ENCODE results near the gene DEDD2. TPM values are rescaled to one million over a fixed set of nuclear protein-coding genes. Genes with fewer than 3 reads are reported as not detected.

Gene DEDD2
- total RNA-seq, 1 experiment from 2014 or later = 72.2 TPM

DNA sequence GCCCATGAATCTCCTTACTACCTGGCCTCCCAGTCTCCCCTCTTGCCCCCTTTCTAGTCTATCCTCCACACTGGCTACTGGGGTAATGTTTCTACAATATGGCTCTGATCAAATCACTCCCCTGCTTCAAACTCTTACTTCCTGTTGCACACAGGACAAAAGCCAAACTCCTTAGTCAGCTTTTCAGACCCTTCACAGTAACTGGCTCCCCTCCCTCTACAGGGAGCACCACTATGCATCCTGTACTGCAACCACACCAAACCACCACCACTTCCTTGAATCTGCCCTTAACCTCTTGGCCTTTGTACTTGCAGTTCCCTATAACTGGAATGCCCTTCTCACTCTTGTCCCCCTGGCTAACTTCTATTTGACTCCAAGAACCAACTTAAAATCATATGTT is 32.2 kb downstream of the DEDD2 start:
- DNase-seq (ENCODE audit: low read depth) = no peak
- in situ Hi-C loops (cut with HindIII; ENCODE audit: low pct_unique_long_range_greater_than_20kb, low sequenced_read_pairs) = no loop called here

DNA sequence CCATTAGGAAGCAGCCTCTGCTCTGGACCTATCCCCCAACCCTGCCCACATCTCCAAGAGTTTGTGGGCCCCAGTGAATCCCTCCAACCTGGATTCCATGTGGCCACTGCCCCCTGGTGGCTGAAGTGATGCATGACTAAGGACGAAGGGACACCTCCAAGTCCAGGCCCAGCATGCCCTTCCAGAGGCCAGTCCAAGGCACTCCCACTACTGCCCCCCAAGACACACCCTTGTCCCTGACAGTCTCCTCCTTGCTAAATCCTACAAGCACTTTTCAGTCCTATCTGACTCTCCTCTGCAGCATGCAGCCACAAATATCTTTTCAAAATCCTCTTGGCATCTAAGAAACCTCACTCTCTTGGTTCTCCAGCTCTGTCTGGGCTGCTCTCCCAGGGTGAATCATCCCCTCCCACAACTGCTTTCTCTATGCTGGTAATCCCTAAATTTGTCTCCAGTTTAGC is 33.0 kb downstream of the DEDD2 start:
- in situ Hi-C loops (cut with HindIII; ENCODE audit: low pct_unique_long_range_greater_than_20kb, low sequenced_read_pairs) = no loop called here
- peak; percentile 57 for DNase-seq (ENCODE audit: low read depth)

DNA sequence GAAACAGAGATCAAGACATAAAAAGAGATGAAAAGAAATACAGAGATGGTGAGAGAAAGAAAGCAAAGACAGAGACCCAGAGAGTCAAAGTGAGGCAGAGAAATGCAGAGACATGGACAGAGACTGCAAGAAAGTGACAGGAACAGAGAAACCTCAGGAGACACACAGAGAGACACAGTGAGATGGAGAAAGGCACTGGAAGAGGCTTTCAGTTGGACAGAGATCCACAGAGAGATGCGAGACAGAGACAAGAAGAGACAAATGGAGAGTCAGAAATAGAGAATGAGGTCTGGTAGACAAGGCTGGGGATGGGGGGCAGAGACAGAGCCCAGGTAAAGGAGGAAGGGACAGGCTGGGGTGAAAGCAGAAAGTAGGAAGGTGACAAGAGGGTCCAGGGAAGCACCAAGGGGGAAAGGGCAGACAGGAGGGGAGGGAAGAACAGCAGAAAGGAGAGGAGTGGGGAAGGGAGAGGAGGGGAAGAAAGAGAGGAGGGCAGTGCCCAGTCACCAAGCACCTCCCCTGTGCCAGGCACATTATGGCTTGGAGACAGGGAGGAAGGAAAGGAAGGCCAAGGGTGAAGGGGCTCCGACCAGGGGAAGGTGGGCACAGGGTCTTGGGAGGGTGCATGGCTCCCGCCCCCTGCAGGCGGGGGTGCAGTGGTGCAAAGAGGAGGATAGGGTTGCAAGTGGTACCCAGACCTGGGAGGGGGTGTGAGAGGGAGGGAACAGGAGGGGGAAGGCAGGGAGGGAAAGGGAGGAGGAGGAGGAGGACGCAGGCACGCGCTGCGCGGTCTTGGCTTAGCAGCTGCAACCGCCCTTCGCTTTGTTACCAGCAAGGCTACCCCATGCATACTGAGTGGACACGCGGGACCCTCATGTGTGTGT is 38.4 kb downstream of the DEDD2 start:
- in situ Hi-C loops (cut with HindIII; ENCODE audit: low pct_unique_long_range_greater_than_20kb, low sequenced_read_pairs) = no loop called here
- DNase-seq (ENCODE audit: low read depth) = no peak

DNA sequence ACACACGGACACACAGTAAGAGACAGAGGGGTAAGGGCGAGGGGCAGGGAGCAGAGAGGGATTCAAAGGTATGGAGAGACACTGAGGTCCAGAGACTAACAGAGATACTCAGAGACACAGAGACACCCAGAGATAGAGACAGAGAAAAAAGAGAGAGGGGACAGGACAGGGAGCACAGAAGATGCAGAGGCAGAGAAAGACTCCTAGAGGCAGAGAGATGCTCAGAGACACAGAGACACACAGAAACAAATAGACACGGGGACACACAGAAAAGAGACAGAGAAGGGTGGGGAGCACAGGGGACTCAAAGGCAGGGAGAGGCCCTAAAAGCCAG is 39.8 kb downstream of the DEDD2 start:
- DNase-seq (ENCODE audit: low read depth) = no peak
- in situ Hi-C loops (cut with HindIII; ENCODE audit: low pct_unique_long_range_greater_than_20kb, low sequenced_read_pairs) = no loop called here

DNA sequence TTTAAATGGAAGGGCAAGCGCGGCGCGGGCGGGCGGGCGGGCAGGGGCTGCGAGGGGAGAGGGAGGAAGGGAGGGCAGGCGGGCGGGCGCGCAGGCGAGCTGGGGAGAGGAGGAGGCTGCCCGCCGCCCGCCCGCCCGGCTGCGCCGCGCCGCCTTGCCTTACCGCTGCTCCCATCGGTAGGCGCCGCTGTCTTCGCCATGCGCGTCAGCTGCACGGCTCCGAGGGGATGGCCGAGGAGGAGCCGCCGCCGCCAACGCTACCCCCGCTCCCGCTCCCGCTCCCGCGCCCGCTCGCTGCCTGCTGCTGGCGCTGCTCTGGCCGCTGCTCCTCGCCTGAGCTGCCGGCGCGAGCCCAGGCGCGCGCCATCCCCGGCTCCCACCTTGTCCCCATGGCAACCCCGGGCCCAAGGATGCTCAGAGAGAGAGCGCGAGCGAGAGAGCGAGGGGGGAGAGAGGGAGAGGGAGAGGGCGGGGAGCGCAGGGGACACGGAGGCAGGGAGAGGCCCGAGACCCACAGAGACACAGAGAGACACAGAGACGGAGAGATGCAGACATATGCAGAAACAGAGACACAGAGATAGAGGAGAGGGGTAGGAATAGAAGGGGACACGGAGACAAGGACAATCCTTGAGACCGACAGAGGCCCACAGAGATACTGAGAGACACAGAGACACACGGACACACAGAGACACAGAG is 40.3 kb downstream of the DEDD2 start:
- in situ Hi-C loops (cut with HindIII; ENCODE audit: low pct_unique_long_range_greater_than_20kb, low sequenced_read_pairs) = no loop called here
- peak; percentile 78 for DNase-seq (ENCODE audit: low read depth)

DNA sequence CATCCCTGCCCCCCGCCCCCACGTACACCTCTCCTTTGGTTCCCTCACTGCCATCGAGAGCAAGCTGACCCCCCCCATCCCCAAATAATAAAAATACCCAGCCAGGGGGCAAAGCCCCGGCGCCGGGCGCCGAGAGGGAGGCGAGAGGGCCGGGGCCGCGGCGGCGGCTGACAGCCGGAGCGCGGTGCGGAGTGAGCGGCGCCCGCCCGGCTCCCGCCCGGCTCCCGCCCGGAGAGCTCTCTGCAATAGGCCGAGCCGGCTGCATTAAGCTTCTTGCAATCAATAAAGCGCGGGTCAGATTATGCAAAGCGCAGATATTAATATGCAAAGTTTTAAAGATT is 40.9 kb downstream of the DEDD2 start:
- DNase-seq (ENCODE audit: low read depth) = no peak
- in situ Hi-C loops (cut with HindIII; ENCODE audit: low pct_unique_long_range_greater_than_20kb, low sequenced_read_pairs) = no loop called here

DNA sequence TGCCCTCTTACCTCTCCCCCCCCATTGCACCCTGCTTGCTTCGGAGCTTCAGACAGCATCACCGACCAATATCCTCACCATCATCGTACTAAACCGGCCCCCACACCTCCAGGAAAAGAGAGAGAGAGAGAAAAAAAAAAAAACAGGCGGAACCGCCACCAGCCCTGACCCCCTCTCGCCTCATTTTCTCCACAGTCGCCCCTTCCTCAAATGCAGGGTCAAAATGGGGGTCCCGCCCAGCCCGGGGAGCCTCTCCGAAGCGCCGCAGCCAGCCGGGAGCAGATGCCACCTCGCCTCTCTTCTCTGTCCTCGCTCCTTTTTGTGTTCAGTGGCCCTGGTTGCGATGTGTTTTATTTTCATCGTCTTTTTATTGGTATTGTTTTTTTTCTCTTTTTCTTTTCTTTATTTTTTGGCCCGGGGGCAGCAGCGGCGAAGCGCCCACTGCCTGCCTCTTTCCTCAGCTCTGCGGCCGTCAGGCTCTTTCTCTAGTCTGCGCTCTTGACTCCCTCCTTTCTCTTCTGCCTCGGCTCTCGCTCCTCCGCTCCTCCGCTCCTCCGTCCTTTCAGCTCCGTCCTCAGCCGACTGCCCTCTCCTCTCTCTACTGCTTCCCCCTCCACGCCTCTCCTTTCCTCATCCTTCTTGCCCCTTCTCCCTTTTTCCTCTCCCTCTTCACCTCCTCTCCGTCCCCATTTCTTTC is 41.4 kb downstream of the DEDD2 start:
- no peak for DNase-seq (ENCODE audit: low read depth)

DNA sequence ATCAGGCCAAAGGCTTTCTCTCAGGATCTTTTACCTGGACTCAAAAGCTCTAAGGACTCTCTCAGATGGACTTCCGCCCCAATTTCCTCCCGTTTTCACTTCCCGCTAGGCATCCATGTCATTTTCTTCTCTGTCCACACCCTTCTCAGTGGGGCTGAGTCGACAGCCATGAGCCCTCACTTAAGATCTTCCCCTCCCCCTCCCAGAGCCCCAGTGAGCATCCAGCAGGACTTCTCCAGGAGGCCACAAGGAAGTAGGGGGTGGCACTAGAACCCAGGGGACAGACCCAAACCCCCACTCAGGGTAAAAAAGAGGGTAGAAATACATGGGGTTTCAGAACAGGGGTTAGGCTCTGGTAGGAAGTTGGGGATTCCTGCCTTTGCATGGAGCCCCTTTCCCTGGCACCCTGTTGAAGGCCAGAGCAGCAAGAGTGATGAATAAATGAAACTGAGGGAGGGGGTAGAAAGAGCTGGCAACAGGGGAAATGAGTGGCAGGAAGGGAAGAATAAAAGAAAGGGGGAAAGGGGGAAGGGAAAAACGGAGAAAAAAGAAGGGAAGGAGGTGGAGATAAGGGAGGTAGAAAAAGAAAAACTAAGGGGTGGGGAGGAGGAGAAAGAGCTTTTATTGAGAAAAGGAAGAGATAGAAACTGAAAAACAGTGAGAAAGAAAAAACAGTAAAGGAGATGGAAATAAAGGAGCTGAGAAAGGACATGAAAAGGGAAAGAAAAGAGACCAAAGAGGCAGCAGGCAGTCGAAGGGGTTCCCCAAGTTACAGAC is 42.3 kb downstream of the DEDD2 start:
- in situ Hi-C loops (cut with HindIII; ENCODE audit: low pct_unique_long_range_greater_than_20kb, low sequenced_read_pairs) = no loop called here
- DNase-seq (ENCODE audit: low read depth) = no peak

More for the DNA sequence above, 41.4 kb downstream of the DEDD2 start:
- in situ Hi-C loops (cut with HindIII; ENCODE audit: low pct_unique_long_range_greater_than_20kb, low sequenced_read_pairs) = no loop called here

DNA sequence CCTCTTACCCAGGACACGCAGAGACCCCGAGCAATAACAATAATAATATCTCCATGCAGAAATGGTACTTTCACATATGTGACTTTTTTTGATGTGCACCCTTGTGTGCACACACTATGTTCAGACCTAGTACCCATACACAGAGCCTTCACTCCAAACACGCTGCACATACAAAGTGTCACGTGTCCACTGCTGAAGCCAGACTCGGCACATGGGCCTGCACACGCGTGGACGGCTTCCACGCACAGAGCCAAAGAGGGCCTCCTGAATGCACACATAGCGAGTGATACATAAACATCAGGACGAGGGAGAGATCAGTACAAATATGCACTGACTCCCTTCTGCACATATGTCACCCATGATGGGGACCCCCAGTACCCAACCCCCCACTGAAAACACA is 43.3 kb downstream of the DEDD2 start:
- DNase-seq (ENCODE audit: low read depth) = no peak

DNA sequence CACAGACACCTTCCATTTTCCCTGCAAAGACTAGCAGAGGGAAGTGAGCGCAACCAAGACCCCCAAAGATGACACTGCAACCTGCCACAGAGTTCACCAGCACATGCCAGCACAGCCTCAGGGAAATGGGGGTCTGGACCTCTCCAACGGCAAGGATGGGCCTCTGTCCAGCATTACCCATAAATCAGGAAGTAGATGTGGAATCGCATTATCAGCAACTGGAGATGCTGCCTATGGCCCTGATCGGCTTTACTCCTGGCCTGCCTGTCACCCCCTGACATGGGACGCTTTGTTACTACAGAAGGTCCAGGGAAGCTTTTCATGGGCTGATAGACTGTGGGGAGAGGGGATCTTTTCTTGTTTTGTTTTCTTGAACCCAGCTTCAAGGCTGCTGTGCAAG is 43.8 kb downstream of the DEDD2 start:
- in situ Hi-C loops (cut with HindIII; ENCODE audit: low pct_unique_long_range_greater_than_20kb, low sequenced_read_pairs) = no loop called here
- DNase-seq (ENCODE audit: low read depth) = no peak

More for the DNA sequence above, 43.3 kb downstream of the DEDD2 start:
- in situ Hi-C loops (cut with HindIII; ENCODE audit: low pct_unique_long_range_greater_than_20kb, low sequenced_read_pairs) = no loop called here

DNA sequence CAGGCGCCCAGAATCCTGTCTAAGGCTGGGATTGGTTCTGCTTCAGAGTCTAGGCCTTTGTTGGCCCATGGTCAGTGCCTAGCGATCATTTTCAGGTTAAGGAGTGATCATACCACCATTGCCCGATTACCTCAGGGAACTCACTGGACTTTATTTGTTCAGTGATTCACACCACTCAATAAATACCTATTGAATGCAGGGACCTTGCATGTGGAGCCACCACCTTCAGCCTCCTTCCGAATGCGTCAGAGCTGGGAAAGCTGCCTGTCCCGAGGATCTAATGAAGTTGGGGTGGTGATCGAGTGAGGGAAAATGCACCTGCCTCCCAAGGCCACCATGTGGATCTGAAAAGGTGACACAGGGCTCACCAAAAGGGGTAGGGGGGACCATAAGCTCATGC is 45.2 kb downstream of the DEDD2 start:
- in situ Hi-C loops (cut with HindIII; ENCODE audit: low pct_unique_long_range_greater_than_20kb, low sequenced_read_pairs) = no loop called here

DNA sequence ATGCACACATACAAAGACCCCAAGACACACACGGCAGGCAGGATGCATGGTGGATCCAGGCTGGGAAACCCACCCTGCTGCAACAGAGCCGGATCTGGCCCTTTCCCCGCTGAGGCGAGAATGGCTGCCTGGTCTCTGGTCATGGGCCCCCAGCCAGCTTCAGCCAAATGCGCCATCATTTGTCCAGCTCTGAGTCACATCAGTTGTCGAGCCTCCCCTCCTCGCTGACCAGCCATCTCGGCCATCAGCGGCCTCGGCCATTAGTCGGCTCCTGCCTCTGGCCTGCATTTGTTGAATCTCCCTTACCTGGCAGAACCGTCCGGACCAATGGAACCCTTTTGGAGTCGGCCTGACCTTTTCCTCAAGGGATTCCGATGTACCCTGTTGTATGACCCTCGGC is 46.8 kb downstream of the DEDD2 start:
- DNase-seq (ENCODE audit: low read depth) = no peak
- in situ Hi-C loops (cut with HindIII; ENCODE audit: low pct_unique_long_range_greater_than_20kb, low sequenced_read_pairs) = no loop called here

More for the DNA sequence above, 45.2 kb downstream of the DEDD2 start:
- no peak for DNase-seq (ENCODE audit: low read depth)

DNA sequence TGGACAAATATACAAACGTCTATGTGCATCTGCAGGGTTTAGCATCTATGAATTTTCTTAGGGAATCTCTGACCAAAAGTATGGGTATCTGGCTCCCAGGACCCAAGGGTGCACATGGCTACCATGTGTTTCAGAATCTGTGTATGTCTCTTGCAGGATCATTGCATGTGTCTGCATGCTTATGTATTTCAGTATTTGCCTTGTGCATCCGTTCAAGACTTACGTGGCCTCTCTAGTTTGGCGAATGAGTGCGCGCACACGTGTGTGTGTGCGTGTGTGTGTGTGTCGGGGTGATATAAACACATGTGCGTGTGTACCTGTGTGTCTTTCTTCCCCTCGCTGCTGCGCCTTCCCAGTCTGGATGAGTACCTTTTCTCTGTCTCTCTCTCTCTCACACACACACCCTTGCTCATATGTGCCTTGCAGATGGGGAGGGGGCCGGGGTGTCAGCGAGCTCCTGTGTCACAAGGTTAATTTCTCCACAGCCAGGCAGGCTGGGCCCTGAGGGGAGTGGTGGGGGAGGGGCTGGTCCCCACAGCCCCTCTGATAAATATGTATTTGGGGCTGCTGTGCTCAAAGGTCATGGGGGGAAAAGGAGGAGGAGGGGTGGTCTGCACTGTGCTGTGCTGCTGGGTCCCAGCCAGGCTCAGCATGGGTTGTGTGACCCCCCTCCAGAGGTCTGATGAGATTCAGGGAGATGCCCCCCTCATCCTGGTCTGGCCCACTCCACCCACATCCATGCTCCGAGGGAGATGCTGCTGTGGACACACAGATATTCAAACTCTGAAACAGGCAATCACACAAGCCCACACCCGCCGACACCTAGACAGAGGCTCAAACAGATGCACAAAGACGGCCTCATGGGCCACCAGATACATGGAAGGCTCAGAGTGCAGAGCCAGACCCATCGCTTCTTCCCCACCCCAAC is 47.7 kb downstream of the DEDD2 start:
- DNase-seq (ENCODE audit: low read depth) = no peak
- in situ Hi-C loops (cut with HindIII; ENCODE audit: low pct_unique_long_range_greater_than_20kb, low sequenced_read_pairs) = no loop called here

DNA sequence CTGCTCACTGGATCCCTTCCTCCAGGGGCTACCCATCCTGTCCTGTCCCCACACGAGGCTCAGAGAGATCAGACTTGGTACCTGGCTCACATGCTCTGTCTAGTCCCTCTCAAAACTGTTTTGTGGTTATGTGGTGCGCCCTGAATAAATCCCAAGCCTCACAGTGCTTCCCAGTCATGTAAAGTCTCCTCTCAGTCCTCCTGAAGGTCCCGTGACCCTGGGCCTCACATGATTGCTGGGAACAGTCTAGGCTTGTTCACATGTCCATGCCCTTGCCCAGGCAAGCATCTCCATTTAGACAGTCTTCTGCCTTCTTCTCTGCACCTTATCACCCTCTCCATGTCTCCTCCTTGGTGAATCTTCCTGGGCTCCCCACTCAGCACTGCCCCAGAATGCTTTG is 49.3 kb downstream of the DEDD2 start:
- in situ Hi-C loops (cut with HindIII; ENCODE audit: low pct_unique_long_range_greater_than_20kb, low sequenced_read_pairs) = no loop called here
- no peak for DNase-seq (ENCODE audit: low read depth)

DNA sequence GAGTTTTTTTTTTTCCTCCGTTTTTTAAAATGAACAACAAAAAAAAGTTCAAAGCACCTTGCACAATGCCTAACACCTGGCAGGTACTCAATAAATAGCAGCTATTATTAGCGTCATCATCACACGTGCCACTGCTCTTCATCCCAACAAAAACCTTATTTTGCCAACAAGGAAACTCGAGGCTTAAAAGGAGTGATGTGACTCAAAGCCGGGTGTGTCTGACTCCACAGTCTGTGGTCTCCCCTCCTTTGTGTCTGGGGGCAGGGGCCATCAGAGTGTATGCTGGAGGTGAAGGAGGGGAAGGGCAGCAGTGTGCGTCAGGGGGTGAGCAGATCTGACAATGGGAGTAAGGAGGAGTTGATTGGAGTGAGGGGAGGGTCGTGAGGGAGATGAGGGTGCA is 51.2 kb downstream of the DEDD2 start:
- in situ Hi-C loops (cut with HindIII; ENCODE audit: low pct_unique_long_range_greater_than_20kb, low sequenced_read_pairs) = no loop called here
- peak; percentile 10 for DNase-seq (ENCODE audit: low read depth)

DNA sequence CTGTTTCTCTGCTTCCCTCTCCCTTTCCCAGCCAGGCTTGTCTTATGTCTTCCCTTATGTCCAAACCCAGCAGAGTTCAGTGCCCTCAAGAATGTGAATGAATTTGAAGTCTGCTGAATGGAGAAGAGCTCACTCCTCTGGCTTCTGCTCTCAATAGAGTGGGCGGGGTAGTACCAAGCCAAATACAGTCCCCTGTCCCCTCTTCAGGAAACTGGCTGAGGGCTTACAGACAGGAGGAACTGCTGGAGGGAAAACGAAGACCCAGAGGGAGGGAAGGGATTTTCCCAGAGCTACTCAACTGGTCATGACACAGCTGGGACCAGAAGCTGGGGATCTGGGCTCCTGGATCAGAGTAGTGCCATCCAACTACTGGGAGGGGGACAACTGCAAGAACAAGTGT is 52.3 kb downstream of the DEDD2 start:
- DNase-seq (ENCODE audit: low read depth) = no peak
- in situ Hi-C loops (cut with HindIII; ENCODE audit: low pct_unique_long_range_greater_than_20kb, low sequenced_read_pairs) = no loop called here

DNA sequence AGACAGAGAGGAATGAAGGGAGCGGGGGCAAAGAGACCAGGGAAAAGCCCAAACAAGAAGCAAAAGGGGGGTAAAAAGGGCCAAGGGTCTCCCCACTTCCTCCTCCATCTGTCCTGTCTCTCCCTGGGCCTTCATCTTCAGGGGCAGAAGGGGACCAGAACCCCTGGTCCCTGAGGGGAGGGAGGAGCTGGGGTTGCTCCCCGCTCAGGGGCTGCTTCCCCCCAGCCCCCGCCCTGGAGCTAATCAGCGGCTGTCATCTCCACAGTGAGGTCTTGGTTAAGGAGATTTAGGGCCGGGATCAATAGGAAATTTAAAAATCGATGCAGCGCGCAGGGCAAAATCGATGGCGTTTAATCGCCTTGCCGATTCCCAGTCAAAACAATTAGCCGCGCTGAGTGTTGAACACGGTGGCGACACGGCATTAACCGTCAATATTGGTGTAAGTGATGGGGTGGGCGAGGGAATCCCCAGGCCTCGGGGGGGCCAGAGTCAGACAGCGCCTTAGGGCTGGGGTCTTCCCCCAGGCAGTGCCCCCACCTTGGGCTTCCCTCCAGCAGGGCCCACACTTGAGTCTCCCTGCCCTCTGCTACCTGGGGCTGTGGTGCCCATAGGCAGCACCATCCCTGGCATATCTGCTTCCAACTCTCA is 55.7 kb downstream of the DEDD2 start:
- DNase-seq (ENCODE audit: low read depth) = no peak
- in situ Hi-C loops (cut with HindIII; ENCODE audit: low pct_unique_long_range_greater_than_20kb, low sequenced_read_pairs) = no loop called here
